Psoas muscle (tissue), 8 donors: Measurements from ENCODE around the gene LTBR. TPM values are rescaled to one million over a fixed set of nuclear protein-coding genes. Genes with fewer than 3 reads are reported as not detected.
A peak's percentile ranks its signal among the peaks of the same experiment; 100 is the strongest.

Experiments used
- ATAC-seq, 4 donors: fragments of 200-7000 bp; cut with Tn5 transposase; one replicate each; pipeline ENCODE4 v1.9.1; 2020; ENCODE audit warnings: moderate library complexity in 3 of 4, mild to moderate bottlenecking in 2 of 4
- DNase-seq, 2 donors: peaks; one replicate each; pipeline ENCODE4 v3.0.0-alpha.2; 2020
- H3K27ac ChIP-seq: fragments of 200-600 bp; one replicate; pipeline ENCODE4 v1.8.0; 2022
- H3K27me3 ChIP-seq, 3 donors: fragments of 200-600 bp in 1 of 3; one replicate each; pipeline versions ENCODE4 v1.6.1 to v1.8.0; 2013 to 2022; ENCODE audit warnings: low read length in 2 of 3, mild to moderate bottlenecking in 2 of 3, moderate library complexity in 1 of 3; ENCODE audit not compliant: insufficient read depth in 3 of 3
- H3K36me3 ChIP-seq, 2 donors: fragments of 200-600 bp in 1 of 2; one replicate each; pipeline versions ENCODE4 v1.6.1 to v1.8.0; 2013 to 2022; ENCODE audit warnings: low read depth in 1 of 2, mild to moderate bottlenecking in 1 of 2, moderate library complexity in 1 of 2; ENCODE audit not compliant: insufficient read depth in 1 of 2
- H3K4me1 ChIP-seq: fragments of 200-600 bp; one replicate; pipeline ENCODE4 v1.8.0; 2022
- H3K4me3 ChIP-seq: fragments of 200-600 bp; one replicate; pipeline ENCODE4 v1.8.0; 2022; ENCODE audit warnings: mild to moderate bottlenecking
- H3K9me3 ChIP-seq: fragments of 200-600 bp; one replicate; pipeline ENCODE4 v1.8.0; 2022
- WGBS, 3 donors: extraction: QIAGEN DNeasy Blood & Tissue Kit; methylation state at CpG; one replicate each; pipeline versions ENCODE4 v1.1.6 to v1.1.7; 2013; 5-methylcytosine and 5-hydroxymethylcytosine counted together
- intact Hi-C, 2 donors: fragments of 100-400 bp; cut with DNase I; formaldehyde crosslinking; loops; one replicate each; pipeline versions ENCODE4 v1.11.0 to v1.14.2; 2022
- polyA plus RNA-seq, 3 donors: library from polyadenylated mRNA; stranded (reverse); fragments of 200-250 nt; gene quantifications; one replicate each; pipeline ENCODE4 v1.2.3, GENCODE V29; 2013
- total RNA-seq, 4 donors: library from RNA; stranded (reverse); fragmentation: NEBNext Ultra II Directional in 2 of 4; extraction: Animal tissue kit (Norgen Biotek cat#: 25700) in 2 of 4; gene quantifications; one replicate each; pipeline versions ENCODE4 v1.2.1 to v1.2.4, GENCODE V29; 2021 to 2023
- TF ChIP-seq, protein P1 (sequence below): fragments of 200-600 bp; IDR thresholded peaks from one replicate; pipeline ENCODE4 v1.8.0; 2022; ENCODE audit warnings: antibody characterized with exemption
- donor health status: healthy with polysubstance abuse.
- donor health status: DM: no; HTN: no; CAD: no; lungs with moderate emphysema.
- donor health status: Bipolar disorder and iron deficiency.
- donor health status: healthy.
- donor health status: DM: yes; HTN: yes; CAD: no.
- donor health status: DM: no; HTN: no; CAD: no.
- donor health status: DM: no; HTN: no; CAD: no.
- donor health status: DM: yes; HTN: yes; CAD: no.

Gene LTBR
- total and polyA plus RNA-seq, 7 donors, result 15.3 to 38.8 (median 34.5) TPM

DNA sequence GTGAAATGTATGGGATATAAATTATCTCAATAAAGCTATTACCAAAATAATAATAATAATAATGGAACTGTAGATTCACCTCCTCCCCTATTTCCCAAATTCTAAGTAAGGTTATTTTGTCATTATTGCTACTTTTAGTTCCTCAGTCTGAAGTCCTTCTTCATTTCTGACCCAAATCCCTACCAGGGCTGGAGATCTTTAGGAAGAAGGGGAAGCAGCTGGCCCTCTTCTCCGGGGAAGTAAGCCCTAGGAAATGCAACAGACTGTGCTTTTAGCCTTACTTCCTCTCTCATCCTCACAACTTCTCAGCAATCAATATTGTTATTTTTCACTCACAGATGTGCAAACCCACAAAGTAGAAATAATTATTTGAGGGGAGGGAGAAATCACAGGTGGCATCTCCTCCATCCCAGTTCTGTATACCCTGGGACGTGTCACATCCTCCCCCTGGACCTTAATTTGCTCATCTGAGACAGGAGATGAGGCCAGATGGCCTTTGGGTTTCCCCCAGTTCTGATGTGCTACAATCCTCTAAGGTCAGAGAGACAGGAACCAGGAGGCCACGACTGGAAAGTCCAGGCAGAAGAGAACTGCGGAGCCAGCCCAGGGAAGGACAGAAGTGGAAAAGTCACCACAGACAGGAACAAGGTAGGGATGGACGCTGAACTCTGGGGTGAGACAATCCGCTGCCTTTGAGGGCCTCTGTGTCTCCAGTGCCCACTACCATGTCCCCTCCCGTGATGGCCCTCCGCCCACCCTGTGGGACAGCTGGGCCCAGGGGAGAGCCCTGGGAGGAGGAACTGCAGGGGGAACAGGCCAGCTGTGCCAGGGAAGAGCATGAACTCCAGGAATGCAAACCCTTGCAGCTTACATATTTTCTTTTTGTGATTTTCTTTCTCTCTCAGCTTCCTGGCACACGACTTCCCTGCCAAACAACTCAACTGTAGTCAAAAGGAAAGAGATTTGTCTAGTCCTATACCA lies 31.5 kb upstream of the LTBR start:
- TF ChIP-seq, protein P1, sequence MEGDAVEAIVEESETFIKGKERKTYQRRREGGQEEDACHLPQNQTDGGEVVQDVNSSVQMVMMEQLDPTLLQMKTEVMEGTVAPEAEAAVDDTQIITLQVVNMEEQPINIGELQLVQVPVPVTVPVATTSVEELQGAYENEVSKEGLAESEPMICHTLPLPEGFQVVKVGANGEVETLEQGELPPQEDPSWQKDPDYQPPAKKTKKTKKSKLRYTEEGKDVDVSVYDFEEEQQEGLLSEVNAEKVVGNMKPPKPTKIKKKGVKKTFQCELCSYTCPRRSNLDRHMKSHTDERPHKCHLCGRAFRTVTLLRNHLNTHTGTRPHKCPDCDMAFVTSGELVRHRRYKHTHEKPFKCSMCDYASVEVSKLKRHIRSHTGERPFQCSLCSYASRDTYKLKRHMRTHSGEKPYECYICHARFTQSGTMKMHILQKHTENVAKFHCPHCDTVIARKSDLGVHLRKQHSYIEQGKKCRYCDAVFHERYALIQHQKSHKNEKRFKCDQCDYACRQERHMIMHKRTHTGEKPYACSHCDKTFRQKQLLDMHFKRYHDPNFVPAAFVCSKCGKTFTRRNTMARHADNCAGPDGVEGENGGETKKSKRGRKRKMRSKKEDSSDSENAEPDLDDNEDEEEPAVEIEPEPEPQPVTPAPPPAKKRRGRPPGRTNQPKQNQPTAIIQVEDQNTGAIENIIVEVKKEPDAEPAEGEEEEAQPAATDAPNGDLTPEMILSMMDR, result no peak
- Histone ChIP-seq H3K4me1 (peaks cover 10% of the 10 kb centered on the region), H3K9me3 (no peaks in the 10 kb centered on the region), H3K36me3 (no peaks in the 10 kb centered on the region), H3K4me3 (no peak overlapping the region), H3K27me3 (no peaks in the 10 kb centered on the region), H3K27ac (peak overlapping the region; percentile 2)
- DNase-seq, result no peak
- no peak for ATAC-seq
- WGBS, 3 donors, result 45 to 55% (median 45%) methylated on average over 9 of the region's 9 CpGs
- intact Hi-C loops, result no loop called here

DNA sequence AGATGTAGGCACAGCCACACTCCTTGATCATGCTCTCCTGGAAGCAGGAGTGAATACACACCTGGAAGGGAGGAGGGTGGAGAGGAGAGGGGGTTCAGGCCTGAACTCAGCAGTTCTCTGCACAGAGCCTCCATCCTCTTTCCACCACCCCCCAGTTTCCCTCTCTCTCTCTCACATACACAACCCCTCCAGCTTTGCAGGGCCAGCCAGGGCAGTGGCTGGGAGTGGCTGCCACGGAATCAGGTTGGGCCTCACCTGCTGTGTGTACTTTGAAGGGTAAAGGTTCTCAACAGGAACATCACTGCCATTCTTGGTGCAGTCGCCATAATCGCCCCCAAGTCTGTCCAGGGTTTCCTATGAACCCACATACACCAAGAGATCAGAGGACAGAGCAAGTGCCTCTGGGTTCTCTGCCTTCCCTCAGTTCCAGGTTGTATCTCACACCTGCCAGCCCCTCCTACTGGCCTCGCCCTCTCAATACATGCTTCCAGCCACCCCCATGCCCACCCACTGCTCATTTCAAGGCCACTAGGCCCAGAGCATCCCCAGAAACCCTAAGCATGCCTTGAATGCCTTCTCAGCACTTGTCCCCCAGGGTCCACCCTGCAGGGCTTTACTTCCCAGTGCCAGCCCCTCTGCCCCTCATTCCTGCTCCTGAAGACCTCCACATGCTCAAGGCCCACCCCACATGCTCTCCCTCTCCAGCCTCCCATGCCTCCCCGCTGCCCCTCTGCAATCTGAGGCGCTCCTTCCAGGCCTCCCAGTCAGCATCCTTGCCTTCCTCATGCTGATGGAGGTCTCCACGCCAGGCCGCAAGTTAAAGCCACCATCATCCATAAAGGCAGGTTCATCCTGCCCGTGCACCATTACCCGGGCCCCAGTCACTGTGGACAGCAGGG lies 29.2 kb upstream of the LTBR start:
- ATAC-seq, result no peak
- intact Hi-C loops, result no loop called here
- H3K36me3 ChIP-seq, result no peaks in the 10 kb centered on the region
- no peaks in the 10 kb centered on the region for H3K9me3 ChIP-seq
- DNase-seq, result no peak
- H3K27ac ChIP-seq, result no peak overlapping the region
- WGBS, 3 donors, result 96% methylated on average over 10 of the region's 10 CpGs
- peaks cover 26% of the 10 kb centered on the region for H3K4me1 ChIP-seq
- TF ChIP-seq, protein P1, result no peak
- H3K27me3 ChIP-seq, result no peaks in the 10 kb centered on the region
- no peak overlapping the region for H3K4me3 ChIP-seq

DNA sequence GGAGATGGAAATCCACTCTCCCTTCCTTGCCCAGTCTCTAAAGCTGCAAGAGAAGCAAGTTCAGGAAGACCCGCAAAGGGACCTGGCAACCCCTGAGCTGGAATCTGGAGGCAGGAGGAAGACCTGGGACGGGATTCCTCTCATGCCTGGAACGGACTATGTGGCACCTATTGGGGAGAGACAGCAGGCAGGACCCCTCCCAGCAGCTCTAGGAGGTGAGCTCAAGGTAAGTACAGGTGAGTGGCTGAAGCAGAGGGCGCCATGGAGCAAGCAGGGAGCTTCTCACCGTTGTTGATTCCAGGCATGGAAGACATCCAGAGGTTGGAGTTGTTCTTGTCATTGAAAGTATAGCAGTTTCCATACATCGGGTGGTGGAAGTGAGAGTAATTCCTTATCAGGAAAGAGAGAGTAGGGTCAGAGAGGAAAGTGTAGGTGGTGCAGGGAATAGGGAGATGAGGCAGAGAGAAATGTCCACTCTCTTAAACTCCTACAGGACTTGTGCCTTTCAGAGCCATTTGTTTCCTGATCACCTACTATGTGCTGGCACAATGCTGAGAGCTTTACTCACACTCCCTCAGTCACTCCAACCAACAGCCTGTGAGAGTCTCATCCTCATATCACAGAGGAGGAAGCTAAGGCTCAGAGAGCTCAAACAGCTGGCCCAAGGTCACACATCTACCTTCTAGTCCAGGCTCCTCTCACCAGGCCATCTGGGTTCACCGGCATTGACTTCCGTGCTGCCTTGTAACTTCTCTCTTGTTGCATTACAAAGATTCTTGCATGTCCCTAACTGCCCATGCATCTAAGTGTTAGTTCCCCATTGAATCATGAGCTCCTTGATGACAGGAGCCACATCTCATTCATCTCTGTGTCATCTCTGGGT lies 28.2 kb upstream of the LTBR start:
- no peak overlapping the region for H3K27ac ChIP-seq
- WGBS, 3 donors, result 70 to 82% (median 76%) methylated on average over 8 of the region's 8 CpGs
- intact Hi-C loops, result no loop called here

DNA sequence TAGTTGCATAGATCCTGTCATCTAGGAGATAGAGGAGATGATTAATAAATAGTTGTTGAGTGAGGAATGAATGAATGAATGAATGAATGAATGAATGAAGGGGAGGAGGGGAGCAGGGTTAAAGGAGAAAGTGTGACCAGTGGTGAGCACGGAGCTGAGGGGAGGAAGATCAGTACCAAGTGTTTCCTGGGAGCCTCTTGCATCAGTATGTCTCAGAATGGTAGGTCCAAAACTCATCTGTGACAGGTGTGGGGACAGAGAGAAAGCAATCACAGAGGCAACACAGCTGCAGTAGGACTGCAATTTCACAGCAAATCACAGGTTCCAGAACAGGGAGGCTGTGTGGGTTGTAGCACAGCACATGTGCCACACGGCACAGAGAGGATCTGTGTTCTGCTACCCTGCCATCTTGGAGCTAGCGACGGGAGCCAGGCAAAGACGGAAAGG lies 27.6 kb upstream of the LTBR start:
- TF ChIP-seq, protein P1, result no peak
- H3K36me3 ChIP-seq, result no peaks in the 10 kb centered on the region
- intact Hi-C loops, result no loop called here
- H3K27me3 ChIP-seq, result no peaks in the 10 kb centered on the region
- WGBS, 3 donors, result 59 to 80% (median 78%) methylated on average over 5 of the region's 5 CpGs
- no peak for DNase-seq
- no peaks in the 10 kb centered on the region for H3K9me3 ChIP-seq
- H3K4me1 ChIP-seq, result peaks cover 26% of the 10 kb centered on the region
- peak in 2 of 4 donors; percentile 6 to 33 for ATAC-seq
- H3K4me3 ChIP-seq, result no peak overlapping the region
- H3K27ac ChIP-seq, result no peak overlapping the region

More for the DNA sequence above, 28.2 kb upstream of the LTBR start:
- Histone ChIP-seq H3K36me3 (no peaks in the 10 kb centered on the region), H3K9me3 (no peaks in the 10 kb centered on the region), H3K27me3 (no peaks in the 10 kb centered on the region), H3K4me3 (no peak overlapping the region), H3K4me1 (peaks cover 26% of the 10 kb centered on the region)
- DNase-seq (no peak), ATAC-seq (peak in 1 of 4 donors; percentile 52)
- TF ChIP-seq, protein P1, result no peak
